ENCODE data around the gene ZFP92. TPM values are rescaled to one million over a fixed set of nuclear protein-coding genes. Genes with fewer than 3 reads are reported as not detected.
A peak's percentile ranks its signal among the peaks of the same experiment; 100 is the strongest.

The ZFP92 gene
- total RNA-seq, 4 donors from 2014 or later = 0.08 to 0.68 (median 0.20) TPM; not detected in 1

- peak in 1 of 2 donors; percentile 26 for DNase-seq (ENCODE audit: low spot score in 2 of 2)
- intact Hi-C loops (cut with DNase I; ENCODE audit: low total_unique reads) = no loop called here
- WGBS, 2 donors = 70 to 75% methylated on average over 8 of the region's 8 CpGs
These were observed 40.8 kb upstream of the ZFP92 start for GRCh38 chrX:153370293-153371055.

GRCh38 chrX:153371256-153371655 is 40.0 kb upstream of the ZFP92 start:
- peak in 1 of 2 donors; percentile 2 for DNase-seq (ENCODE audit: low spot score in 2 of 2)
- intact Hi-C loops (cut with DNase I; ENCODE audit: low total_unique reads) = no loop called here
- 53 to 65% methylated on average over 3 of the region's 3 CpGs for WGBS, 2 donors
- TF ChIP-seq CTCF (IDR thresholded peaks at IDR 0.05) (no peak), POLR2A (IDR thresholded peaks at IDR 0.05) (no peak)
- H3K4me3 ChIP-seq (ENCODE audit: low read depth, poor library complexity, severe bottlenecking) = no peak overlapping the region

More at GRCh38 chrX:153370293-153371055, 40.8 kb upstream of the ZFP92 start:
- H3K4me3 ChIP-seq (ENCODE audit: low read depth, poor library complexity, severe bottlenecking) = no peak overlapping the region
- TF ChIP-seq POLR2A (IDR thresholded peaks at IDR 0.05) (no peak), CTCF (IDR thresholded peaks at IDR 0.05) (no peak)

- intact Hi-C loops (cut with DNase I; ENCODE audit: low total_unique reads) = no loop called here
- no peak overlapping the region for H3K4me3 ChIP-seq (ENCODE audit: low read depth, poor library complexity, severe bottlenecking)
- TF ChIP-seq POLR2A (IDR thresholded peaks at IDR 0.05) = no peak
- TF ChIP-seq CTCF (IDR thresholded peaks at IDR 0.05) = no peak
- DNase-seq (ENCODE audit: low spot score in 2 of 2) = peak in 1 of 2 donors; percentile 5
These were observed 38.3 kb upstream of the ZFP92 start for GRCh38 chrX:153372949-153373348.

- TF ChIP-seq POLR2A (IDR thresholded peaks at IDR 0.05) (no peak), CTCF (IDR thresholded peaks at IDR 0.05) (no peak)
- intact Hi-C loops (cut with DNase I; ENCODE audit: low total_unique reads) = no loop called here
- no peak overlapping the region for H3K4me3 ChIP-seq (ENCODE audit: low read depth, poor library complexity, severe bottlenecking)
- 68 to 69% methylated on average over 7 of the region's 7 CpGs for WGBS, 2 donors
- no peak for DNase-seq (ENCODE audit: low spot score in 2 of 2)
These were observed 36.8 kb upstream of the ZFP92 start for GRCh38 chrX:153374426-153374825.

- 89 to 90% methylated on average over 3 to 5 of the region's 5 CpGs for WGBS, 2 donors
- intact Hi-C loops (cut with DNase I; ENCODE audit: low total_unique reads) = no loop called here
- DNase-seq (ENCODE audit: low spot score in 2 of 2) = no peak
- TF ChIP-seq POLR2A (IDR thresholded peaks at IDR 0.05) (no peak), CTCF (IDR thresholded peaks at IDR 0.05) (no peak)
- H3K4me3 ChIP-seq (ENCODE audit: low read depth, poor library complexity, severe bottlenecking) = no peak overlapping the region
These were observed 35.7 kb upstream of the ZFP92 start for GRCh38 chrX:153375571-153375970.

- no peak overlapping the region for H3K4me3 ChIP-seq (ENCODE audit: low read depth, poor library complexity, severe bottlenecking)
- no peak for DNase-seq (ENCODE audit: low spot score in 2 of 2)
- 82 to 90% methylated on average over 3 of the region's 3 CpGs for WGBS, 2 donors
- TF ChIP-seq POLR2A (IDR thresholded peaks at IDR 0.05) = no peak
- no peak for TF ChIP-seq CTCF (IDR thresholded peaks at IDR 0.05)
- intact Hi-C loops (cut with DNase I; ENCODE audit: low total_unique reads) = no loop called here
These were observed 33.5 kb upstream of the ZFP92 start for GRCh38 chrX:153377727-153378126.

All from lower leg skin (tissue), 4 donors.